H1 (cell line): ENCODE measurements around the gene WDR77. TPM values are rescaled to one million over a fixed set of nuclear protein-coding genes. Genes with fewer than 3 reads are reported as not detected.

Source experiments
- RFX5 ChIP-seq: IDR thresholded peaks from 2 replicates; pipeline ENCODE4 v1.6.1; 2011; ENCODE audit warnings: low read depth, low read length, improper control_type of control experiment, borderline replicate concordance
- SIRT6 ChIP-seq: IDR thresholded peaks from one replicate; pipeline ENCODE4 v1.7.1; 2012; ENCODE audit warnings: low read length, inconsistent platforms
- SIX5 ChIP-seq: IDR thresholded peaks from 2 replicates; pipeline ENCODE4 v1.6.1; 2011; ENCODE audit warnings: mild to moderate bottlenecking, low read depth, low read length
- SRF ChIP-seq: IDR thresholded peaks from 2 replicates; pipeline ENCODE4 v1.6.1; 2011; ENCODE audit warnings: mild to moderate bottlenecking, low read depth, low read length, moderate library complexity
- polyA plus RNA-seq, 7 experiments: library from polyadenylated mRNA; depleted of rRNA in 3 of 7; stranded (reverse) in 5 of 7; unstranded in 2 of 7; fragments of >200 nt in 5 of 7; fragments of 200-250 nt in 2 of 7; gene quantifications; 1 replicate in 5 of 7; 2 replicates in 1 of 7; 4 replicates in 1 of 7; pipeline versions ENCODE4 v1.2.1 to v1.2.3, GENCODE V29; 2011 to 2013; ENCODE audit warnings: missing spikeins in 2 of 7, mixed read lengths in 2 of 7
- total RNA-seq: library from RNA; stranded (reverse); fragmentation: NEBNext Ultra II Directional; extraction: Animal tissue kit (Norgen Biotek cat#: 25700); gene quantifications from 2 replicates; pipeline ENCODE4 v1.2.1, GENCODE V29; 2021

WDR77 gene
- total and polyA plus RNA-seq, 2 of the 8 experiments (the other 6 are each of a cell fraction or from before 2014, with no cell fraction given), result 66.0 to 156 TPM

DNA sequence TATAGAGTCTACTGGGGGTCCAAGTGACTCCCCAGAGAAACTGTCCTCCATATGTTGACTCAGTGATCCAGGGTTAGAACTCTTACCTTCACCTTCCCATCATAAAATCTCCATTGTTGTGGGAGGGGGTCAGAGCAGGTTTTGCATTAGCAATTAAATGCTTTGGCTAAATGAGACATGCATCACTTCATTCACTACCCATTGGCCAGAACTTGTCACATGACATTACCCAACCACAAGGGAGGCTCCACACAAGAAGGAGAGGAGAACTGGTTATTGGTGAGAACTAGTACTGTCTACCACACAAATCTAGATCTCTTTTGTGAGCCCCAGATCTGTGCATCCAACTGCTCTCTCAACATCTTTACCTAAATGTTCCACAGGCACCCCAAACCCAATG is 20.5 kb upstream of the WDR77 start (continued):
- TF ChIP-seq SIX5, result no peak
- TF ChIP-seq SIRT6, result no peak
- no peak for TF ChIP-seq SRF
- no peak for TF ChIP-seq RFX5
